MM.1S (cell line): ENCODE results near the gene TRPV4.

Experiments
- EZH2phosphoT487 ChIP-seq: fragments of 300-600 bp; sonication (generic); IDR thresholded peaks from 2 replicates; pipeline ENCODE4 v1.6.1; 2018; ENCODE audit warnings: antibody characterized with exemption, low read length
- TF ChIP-seq, protein P1 (sequence below): fragments of 300-600 bp; sonication (generic); IDR thresholded peaks from 2 replicates; pipeline ENCODE4 v1.5.1; 2016; ENCODE audit warnings: antibody characterized with exemption, low read length, mixed read lengths

DNA sequence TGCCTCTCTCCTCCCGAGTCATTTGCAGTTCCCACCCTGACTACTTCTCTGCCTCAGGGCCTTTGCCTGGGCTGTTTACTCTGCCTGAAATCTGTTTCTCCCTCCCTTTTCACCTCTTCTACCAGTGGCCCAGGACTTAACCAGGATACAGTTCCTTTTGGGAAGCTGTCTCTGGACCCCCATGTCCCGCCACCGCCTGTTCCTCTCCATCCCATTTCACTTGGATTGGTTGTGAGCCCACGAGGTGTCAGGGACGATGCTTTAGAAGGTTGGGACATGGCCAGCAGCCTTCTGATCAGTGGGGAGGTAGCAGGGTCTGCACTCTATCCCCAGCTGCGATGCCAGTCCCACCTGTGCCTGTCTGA, 67.8 kb downstream of the TRPV4 start:
- TF ChIP-seq, protein P1, sequence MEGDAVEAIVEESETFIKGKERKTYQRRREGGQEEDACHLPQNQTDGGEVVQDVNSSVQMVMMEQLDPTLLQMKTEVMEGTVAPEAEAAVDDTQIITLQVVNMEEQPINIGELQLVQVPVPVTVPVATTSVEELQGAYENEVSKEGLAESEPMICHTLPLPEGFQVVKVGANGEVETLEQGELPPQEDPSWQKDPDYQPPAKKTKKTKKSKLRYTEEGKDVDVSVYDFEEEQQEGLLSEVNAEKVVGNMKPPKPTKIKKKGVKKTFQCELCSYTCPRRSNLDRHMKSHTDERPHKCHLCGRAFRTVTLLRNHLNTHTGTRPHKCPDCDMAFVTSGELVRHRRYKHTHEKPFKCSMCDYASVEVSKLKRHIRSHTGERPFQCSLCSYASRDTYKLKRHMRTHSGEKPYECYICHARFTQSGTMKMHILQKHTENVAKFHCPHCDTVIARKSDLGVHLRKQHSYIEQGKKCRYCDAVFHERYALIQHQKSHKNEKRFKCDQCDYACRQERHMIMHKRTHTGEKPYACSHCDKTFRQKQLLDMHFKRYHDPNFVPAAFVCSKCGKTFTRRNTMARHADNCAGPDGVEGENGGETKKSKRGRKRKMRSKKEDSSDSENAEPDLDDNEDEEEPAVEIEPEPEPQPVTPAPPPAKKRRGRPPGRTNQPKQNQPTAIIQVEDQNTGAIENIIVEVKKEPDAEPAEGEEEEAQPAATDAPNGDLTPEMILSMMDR: no peak
- TF ChIP-seq EZH2phosphoT487: no peak
